Myocyte (in vitro differentiated cells): ENCODE data around the gene SLC25A53. TPM values are rescaled to one million over a fixed set of nuclear protein-coding genes. Genes with fewer than 3 reads are reported as not detected.
"Not testable (repeated sequence)": the region's sequence is repeated elsewhere in the genome, so short reads cannot be mapped to it uniquely, and the experiment has no call there.

Source experiments
- DNase-seq: peaks from one replicate; pipeline ENCODE4 v3.0.0-alpha.2; 2012; ENCODE audit warnings: low read depth
- total RNA-seq: library from RNA; depleted of rRNA; stranded (reverse); fragments of >200 nt; gene quantifications from 2 replicates; pipeline ENCODE4 v1.2.3, GENCODE V29; 2014

The SLC25A53 gene
- total RNA-seq, 1 donor from 2014 or later, result 3.9 TPM

- DNase-seq, result no peak
Observed at GRCh38 chrX:104134583-104135261, 22.1 kb downstream of the SLC25A53 start.

GRCh38 chrX:104130808-104131207 lies 26.0 kb downstream of the SLC25A53 start:
- no peak for DNase-seq

GRCh38 chrX:104126856-104127255 lies 30.0 kb downstream of the SLC25A53 start:
- DNase-seq, result no peak

- no peak for DNase-seq
Observed at GRCh38 chrX:104122829-104123228, 34.0 kb downstream of the SLC25A53 start.

- DNase-seq, result no peak
Observed at GRCh38 chrX:104118765-104119164, 38.0 kb downstream of the SLC25A53 start.

- no peak for DNase-seq
Observed at GRCh38 chrX:104117759-104118158, 39.0 kb downstream of the SLC25A53 start.

- peak; percentile 58 for DNase-seq
Observed at GRCh38 chrX:104113222-104113965, 43.4 kb downstream of the SLC25A53 start.

GRCh38 chrX:104112326-104112951 lies 44.4 kb downstream of the SLC25A53 start, which contains the start of gene ZCCHC18:
Gene ZCCHC18, plus strand, starts transcription at chrX:104112523. Its CDS starts 1,589 bp downstream, at chrX:104114112.
- DNase-seq, result peak; percentile 38

- DNase-seq, result not testable (repeated sequence)
Observed at GRCh38 chrX:104110491-104111240, 46.1 kb downstream of the SLC25A53 start.

GRCh38 chrX:104108955-104109354 lies 47.9 kb downstream of the SLC25A53 start:
- DNase-seq, result no peak

GRCh38 chrX:104105330-104106262 lies 51.2 kb downstream of the SLC25A53 start:
- peak; percentile 24 for DNase-seq

- no peak for DNase-seq
Observed at GRCh38 chrX:104104676-104105075, 52.1 kb downstream of the SLC25A53 start.

GRCh38 chrX:104098919-104099318 lies 57.9 kb downstream of the SLC25A53 start:
- DNase-seq, result no peak

GRCh38 chrX:104098151-104098808 lies 58.5 kb downstream of the SLC25A53 start:
- DNase-seq, result peak; percentile 65

GRCh38 chrX:104085919-104086318 lies 70.9 kb downstream of the SLC25A53 start:
- no peak for DNase-seq

GRCh38 chrX:104085477-104085876 lies 71.3 kb downstream of the SLC25A53 start:
- no peak for DNase-seq

- DNase-seq, result no peak
Observed at GRCh38 chrX:104084534-104085277, 72.1 kb downstream of the SLC25A53 start.

- DNase-seq, result no peak
Observed at GRCh38 chrX:104084063-104084462, 72.7 kb downstream of the SLC25A53 start.

GRCh38 chrX:104077854-104078253 lies 79.0 kb downstream of the SLC25A53 start:
- DNase-seq, result not testable (repeated sequence)
